GM18520 (cell line): ENCODE results near the gene FICD.
"Not testable (repeated sequence)": the region's sequence is repeated elsewhere in the genome, so short reads cannot be mapped to it uniquely, and the experiment has no call there.

Experiments
- ATAC-seq: cut with Tn5 transposase; IDR thresholded peaks from one replicate; pipeline ENCODE4 v1.9.1; 2021; ENCODE audit not compliant: unreplicated experiment

Gene FICD

DNA sequence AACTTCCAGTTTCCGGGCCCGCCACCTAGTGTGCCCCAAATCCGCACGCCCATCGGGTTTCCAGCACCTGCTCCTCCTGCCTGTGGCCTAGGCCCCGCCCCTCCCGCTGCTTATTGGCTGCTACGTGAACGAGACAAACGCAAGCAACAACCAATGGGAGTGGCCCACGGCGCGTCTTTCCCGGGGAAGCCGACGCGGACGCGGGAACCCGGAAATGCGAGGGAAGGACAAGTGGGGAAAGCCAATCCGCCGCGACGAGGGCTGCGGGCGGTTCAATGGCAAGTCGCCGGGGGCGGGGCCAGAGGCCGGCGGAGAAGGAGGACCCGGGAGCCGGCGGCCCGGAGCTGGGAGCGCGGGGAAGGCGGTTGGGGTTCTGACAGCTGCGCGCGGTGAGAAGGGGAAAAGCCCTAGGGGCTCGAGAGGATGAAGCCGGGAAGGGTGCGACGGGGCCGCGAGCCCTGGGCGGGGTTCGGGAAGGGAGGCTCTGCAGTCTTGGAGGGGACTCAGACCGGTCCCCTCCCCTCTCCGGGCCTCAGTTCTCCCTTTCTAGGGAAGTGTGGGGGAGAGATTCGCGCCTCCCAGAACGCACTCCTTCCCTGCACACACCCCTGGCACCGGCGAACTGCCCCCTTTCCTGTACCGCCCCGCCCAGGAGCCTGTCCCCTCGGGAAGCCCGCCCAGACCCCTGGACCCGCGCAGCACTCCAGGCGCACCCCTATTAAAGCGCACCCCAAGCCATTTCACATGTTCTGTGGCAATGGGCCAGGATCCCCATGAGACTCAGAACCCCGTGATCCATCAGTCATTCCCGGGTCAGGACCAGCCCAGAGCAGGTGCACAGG is at the start of gene FICD:
FICD (plus strand) TSS at position 305 of the 842 bp plus-strand sequence. CDS start 1,696 bp downstream, outside the sequence.
- peak; percentile 91 for ATAC-seq

DNA sequence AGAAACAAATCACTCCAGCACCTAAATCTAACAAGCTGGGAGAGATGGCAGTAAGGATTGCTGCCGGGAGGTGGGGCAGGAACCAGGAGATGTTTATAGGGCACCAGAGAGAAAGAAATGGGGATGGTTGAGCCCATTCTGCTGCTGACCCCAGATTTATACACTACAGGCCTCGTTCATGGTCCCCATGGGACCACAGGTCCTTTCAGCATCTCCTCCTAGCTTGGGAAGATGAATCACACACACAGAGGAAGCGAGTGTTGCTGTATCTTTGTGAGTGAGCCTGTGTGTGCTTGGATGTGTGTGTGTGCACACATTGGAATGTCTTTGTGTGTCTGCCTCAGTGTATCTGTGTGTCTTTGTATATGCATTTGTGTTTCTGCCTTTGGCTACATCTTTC is 49.7 kb upstream of the FICD start:
- no peak for ATAC-seq

GRCh38 chr12:108468196-108468968 is 46.7 kb upstream of the FICD start:
- no peak for ATAC-seq

DNA sequence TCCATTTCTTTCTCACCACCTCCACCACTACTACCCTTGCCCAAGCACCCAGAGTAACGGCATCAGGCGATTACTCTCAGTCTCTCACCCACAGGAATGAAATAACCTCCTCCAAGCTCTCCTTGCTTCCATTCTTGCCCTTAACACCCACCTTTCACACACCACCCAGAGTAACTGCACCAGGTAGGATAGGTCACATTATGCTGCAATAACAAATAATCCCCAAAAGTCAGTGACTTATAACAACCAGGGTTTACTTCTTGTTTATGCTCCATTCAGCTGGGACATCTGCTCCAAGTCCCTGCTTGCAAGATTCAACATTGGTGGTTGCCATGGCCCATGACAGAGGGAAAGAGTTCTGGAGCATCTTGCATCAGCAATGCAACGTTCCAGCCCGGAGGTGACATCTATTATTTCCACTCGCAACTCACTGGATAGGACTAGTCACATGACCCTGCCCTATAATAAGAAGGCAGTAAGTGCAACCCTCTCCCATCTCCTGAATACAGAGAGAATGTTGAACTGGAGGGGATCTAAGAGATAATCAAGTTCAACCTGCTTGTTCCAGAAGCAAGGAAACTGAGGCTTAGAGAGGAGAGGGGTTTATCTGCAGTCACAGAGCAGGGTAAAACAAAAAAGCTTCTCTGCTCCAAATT is 41.5 kb upstream of the FICD start:
- no peak for ATAC-seq

DNA sequence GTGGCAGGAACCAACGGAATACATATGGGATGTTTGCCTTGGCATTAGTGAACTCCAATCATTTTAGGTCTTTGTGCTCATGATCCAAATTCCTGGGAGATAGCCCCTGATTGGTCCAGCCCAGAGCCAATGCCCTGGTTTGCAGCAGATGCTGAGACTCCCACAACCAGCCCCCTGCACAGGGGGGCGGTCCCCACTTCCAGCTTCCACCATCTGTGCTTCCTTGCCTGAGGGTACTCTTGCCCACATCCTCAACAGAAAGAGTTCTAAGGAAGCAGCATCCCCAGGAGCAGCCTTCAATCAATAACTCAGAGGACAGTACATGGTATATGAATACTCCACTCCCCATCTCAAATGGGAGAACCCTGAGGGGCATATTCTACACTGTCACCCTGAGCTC is 39.7 kb upstream of the FICD start:
- ATAC-seq = no peak

GRCh38 chr12:108477055-108477880 is 37.8 kb upstream of the FICD start:
- no peak for ATAC-seq

GRCh38 chr12:108477881-108478259 is 37.2 kb upstream of the FICD start:
- no peak for ATAC-seq

GRCh38 chr12:108478611-108479206 is 36.4 kb upstream of the FICD start:
- ATAC-seq = no peak

DNA sequence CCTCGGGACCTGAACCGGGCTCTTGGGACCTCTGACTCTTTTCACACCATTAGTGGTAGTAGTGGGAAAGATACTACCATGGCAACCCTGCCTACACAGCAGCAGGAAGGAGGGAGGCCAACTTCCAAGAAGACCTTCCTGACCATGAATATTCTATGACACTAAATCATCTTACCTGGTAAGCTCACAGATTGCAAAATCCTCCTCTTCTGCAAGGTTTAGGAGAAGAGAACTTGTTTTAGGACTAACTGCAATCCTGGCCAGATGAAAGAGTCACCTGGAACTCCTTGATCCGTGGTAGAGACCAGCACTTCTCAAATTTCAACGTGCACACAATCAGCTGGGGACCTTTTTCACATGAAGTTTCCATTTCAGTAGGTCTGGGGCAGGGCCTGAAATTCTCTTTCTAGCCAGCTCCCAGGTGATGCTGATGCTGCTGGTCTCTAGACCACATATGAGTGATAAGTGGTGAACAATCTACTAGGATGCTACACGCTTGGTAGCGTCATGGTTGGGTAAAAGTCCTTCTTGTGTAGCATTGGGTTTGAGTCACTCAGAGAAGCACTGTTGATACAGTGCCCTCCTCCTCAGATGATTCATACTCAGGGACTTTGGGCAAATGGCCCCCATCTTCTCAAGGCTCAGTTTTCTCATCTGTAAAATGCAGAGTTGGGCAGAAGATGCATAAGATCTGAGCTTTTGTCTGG is 35.6 kb upstream of the FICD start:
- ATAC-seq = no peak

GRCh38 chr12:108482717-108483212 is 32.3 kb upstream of the FICD start:
- no peak for ATAC-seq

- ATAC-seq = no peak
These were observed 31.6 kb upstream of the FICD start for GRCh38 chr12:108483213-108484059.

DNA sequence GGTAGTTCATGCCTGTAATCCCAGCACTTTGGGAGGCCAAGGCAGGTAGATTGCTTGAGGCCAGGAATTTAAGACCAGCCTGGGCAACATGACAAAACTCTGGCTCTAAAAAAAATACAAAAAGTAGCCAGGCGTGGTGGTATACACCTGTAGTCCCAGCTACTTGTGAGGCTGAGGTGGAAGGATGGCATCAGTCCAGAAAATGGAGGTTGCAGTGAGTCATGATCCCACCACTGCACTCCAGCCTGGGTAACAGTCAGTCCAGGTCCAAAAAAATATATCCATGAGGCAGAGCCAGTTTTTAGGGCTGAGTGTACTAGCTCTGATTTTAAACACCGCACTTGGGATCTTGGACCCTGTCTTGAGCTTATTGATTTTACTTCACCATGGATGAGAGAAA is 30.6 kb upstream of the FICD start:
- no peak for ATAC-seq

GRCh38 chr12:108484845-108485244 is 30.2 kb upstream of the FICD start:
- ATAC-seq = no peak

DNA sequence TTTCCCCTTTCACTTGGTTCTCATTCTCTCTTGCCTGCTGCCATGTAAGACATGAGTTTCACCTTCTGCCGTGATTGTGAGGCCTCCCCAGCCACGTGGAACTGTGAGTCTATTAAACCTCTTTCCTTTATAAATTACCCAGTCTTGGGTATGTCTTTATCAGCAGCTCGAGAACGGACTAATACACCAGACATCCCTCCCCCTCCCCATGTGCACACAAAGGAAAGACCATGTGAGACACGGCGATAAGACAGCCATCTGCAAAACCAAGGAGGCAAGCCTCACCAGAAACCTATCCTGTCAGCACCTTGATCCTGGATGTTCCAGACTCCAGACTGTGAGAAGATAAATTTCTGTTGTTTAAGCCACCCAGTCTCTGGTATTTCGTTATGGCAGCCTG is 29.7 kb upstream of the FICD start:
- ATAC-seq = not testable (repeated sequence)

DNA sequence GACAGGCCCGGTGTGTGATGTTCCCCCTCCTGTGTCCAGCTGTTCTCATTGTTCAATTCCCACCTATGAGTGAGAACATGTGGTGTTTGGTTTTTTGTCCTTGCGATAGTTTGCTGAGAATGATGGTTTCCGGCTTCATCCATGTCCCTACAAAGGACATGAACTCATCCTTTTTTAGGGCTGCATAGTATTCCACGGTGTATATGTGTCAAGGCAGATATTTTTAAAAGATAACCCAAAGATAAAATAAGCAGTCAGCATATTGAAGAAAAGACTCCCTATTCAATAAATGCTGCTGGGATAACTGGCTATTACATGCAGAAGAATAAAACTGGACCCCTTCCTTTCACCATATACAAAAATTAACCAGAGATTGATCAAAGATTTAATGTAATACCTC is 28.0 kb upstream of the FICD start:
- ATAC-seq = not testable (repeated sequence)

DNA sequence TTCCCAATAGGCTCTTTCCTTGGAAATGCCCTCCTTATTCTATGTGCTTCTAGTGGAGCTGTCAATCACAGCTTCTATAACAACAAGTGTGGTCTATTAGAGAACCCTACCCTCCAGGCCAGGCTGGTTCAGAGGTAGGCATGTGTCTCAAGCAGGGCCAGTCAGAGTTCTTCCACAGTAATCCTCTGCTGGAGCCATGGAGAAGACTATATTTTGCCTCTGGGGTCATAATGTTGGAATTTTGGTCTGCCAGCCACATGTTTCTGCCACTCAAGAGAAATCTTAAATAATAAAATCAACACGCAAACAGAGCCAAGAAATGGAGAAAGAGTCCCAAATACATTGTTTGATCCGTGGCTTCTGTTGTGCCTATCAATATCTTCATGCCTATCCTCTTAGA is 23.8 kb upstream of the FICD start:
- no peak for ATAC-seq

DNA sequence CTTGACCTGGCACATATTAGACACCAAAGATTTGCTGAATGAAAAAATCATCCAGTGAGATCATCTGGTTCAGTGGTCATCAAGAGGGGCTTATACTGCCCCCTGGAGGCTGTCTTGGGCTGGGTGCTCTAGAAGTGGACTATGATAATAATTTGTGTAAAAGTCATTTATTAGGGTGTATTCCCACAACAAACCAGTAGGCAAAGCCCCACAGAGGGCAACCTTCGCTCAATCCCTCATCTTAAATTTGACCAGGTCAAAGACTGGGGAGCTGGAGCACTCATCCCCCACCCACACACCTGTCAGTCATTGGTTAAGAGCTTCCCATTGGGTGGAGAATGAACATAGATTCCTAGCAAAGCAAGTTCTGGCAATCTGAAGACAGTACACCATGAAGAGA is 20.0 kb upstream of the FICD start:
- no peak for ATAC-seq

GRCh38 chr12:108495823-108496579 is 19.1 kb upstream of the FICD start:
- ATAC-seq = no peak
